NCI-H2107 (cell line): ENCODE measurements around the gene ABCC4.

Experiments
- DNase-seq: peaks from one replicate; lab custom pipeline; 2025; lab: John Stamatoyannopoulos, UW

Gene ABCC4, protein sequence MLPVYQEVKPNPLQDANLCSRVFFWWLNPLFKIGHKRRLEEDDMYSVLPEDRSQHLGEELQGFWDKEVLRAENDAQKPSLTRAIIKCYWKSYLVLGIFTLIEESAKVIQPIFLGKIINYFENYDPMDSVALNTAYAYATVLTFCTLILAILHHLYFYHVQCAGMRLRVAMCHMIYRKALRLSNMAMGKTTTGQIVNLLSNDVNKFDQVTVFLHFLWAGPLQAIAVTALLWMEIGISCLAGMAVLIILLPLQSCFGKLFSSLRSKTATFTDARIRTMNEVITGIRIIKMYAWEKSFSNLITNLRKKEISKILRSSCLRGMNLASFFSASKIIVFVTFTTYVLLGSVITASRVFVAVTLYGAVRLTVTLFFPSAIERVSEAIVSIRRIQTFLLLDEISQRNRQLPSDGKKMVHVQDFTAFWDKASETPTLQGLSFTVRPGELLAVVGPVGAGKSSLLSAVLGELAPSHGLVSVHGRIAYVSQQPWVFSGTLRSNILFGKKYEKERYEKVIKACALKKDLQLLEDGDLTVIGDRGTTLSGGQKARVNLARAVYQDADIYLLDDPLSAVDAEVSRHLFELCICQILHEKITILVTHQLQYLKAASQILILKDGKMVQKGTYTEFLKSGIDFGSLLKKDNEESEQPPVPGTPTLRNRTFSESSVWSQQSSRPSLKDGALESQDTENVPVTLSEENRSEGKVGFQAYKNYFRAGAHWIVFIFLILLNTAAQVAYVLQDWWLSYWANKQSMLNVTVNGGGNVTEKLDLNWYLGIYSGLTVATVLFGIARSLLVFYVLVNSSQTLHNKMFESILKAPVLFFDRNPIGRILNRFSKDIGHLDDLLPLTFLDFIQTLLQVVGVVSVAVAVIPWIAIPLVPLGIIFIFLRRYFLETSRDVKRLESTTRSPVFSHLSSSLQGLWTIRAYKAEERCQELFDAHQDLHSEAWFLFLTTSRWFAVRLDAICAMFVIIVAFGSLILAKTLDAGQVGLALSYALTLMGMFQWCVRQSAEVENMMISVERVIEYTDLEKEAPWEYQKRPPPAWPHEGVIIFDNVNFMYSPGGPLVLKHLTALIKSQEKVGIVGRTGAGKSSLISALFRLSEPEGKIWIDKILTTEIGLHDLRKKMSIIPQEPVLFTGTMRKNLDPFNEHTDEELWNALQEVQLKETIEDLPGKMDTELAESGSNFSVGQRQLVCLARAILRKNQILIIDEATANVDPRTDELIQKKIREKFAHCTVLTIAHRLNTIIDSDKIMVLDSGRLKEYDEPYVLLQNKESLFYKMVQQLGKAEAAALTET (N-terminal part only)

DNA sequence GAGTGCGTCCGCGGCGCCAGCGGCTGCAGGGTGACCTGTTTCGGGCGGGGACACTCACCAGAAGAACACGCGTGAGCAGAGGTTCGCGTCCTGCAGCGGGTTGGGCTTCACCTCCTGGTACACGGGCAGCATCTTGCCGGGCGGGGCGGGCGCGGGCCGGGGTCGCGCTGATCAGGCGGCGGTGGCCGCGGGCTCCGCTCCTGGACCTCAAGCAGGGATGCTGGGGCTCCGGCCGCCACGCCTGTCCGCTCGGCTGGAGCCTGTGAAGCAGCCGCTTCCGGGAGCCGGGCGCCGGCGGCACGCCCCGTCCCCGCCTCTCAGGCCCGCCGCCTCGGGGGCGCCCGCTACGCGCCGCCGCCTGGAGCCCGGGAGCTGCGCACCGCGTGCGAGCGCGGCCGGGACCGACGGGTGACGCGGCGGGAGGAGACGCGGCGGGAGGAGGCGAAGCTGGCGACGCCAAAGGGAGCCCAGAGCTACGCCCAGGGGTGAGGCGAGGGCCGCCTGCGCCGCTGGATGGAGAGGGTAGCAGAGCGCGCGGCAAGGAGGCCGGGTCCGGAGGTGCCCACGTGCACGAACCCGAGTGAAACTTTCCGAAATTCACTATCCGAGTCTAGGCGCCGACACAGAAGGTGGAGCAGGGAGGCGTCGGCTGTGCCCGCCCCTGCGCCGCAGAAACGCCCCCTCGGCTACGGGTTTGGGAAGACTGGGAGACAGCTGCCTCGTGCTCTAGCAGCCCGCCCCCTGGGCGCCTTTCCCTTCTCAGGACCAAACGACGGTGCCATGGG is at the start of gene ABCC4:
TSS of gene ABCC4 (minus strand) at position 269 of the 785 bp plus-strand sequence. CDS start at position 132, 137 bp downstream.
- no peak for DNase-seq

DNA sequence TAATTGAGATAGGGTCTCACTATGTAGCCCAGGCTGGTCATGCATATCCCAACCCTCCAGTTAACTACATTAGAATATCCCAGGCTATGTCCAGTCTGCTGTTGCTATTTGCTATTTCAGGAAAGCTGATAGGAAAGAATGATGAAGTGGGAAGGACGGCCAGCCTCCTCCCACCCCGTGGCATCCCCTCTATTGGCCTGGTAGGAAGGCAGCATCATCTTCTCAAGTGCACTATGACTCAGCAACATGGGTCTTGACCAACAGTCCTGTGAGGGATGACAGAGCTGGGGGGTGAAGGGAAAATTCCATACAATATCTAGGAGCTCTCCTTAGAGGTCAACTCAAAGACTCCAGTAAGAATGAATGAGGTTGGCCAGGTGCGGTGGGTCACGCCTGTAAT is 48.0 kb upstream of the ABCC4 start:
- DNase-seq, result no peak

DNA sequence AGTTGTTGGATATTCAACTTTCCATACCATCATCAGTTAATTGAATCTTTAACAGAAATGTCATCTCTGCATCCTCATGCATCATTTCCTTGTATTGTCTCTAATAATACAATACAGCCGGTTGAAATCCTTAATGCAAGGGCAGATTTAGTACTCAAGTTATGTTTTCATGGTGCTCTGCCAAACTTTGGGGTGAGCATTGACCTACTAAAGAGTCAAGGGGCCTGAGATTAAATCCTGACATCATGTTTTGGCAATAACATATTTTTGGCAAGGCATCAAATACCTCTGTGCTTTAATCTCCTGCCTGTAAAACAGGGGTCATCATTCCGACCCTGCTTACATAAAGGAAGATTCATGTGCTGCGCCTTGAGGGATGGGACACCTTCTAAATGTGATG is 42.7 kb upstream of the ABCC4 start:
- no peak for DNase-seq

DNA sequence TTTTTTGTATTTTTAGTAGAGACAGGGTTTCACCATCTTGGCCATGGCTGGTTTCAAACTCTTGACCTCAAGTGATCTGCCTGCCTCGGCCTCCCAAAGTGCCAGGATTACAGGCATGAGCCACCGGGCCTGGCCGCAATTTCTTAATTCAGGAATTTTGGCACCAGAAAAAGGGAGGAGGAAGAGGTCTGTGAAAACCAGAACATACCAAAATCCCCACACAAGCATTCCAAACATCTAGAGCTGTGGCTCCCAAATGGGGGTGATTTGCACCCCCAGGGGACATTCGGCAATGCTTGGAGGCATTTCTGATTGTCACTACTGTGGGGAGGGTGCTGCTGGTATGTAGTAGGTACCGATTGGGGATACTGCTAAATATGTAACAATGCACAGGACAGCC is 40.2 kb upstream of the ABCC4 start:
- no peak for DNase-seq

DNA sequence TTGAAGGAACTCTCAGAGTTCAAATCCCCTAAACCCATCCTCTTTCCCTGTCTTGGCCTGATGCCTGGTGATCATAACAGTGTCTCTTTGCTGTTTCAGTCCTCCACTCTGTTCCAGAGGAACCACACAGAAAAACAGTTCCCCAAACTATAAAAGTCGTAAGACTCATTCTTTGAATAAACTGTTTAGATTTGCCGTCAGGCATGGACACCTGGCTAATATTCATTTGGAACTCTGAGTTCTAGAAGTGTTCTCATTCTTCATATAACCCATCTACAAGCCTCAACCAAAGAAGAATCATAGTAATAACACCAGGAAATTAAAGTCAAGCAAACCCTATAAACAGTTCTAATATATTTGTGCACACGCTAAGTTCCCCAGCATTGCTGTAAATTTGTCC is 37.7 kb upstream of the ABCC4 start:
- no peak for DNase-seq

DNA sequence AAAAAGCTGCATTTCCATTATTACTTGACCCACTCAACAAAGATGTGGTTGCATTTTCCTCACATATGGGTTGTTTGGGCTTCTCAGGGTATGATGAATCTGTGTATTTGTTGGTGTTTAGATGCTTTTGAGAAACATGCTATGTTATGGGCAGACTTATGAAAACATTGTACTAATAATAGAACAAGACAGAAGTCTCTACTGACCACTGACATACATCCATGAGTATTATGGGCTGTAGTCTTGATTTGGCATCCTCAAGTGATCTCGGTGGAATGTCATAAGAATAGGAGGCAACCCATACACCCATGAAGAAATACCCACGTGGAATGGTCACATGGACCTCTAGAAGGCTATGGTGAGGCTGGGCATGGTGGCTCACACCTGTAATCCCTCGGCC is 36.3 kb upstream of the ABCC4 start:
- DNase-seq, result no peak

DNA sequence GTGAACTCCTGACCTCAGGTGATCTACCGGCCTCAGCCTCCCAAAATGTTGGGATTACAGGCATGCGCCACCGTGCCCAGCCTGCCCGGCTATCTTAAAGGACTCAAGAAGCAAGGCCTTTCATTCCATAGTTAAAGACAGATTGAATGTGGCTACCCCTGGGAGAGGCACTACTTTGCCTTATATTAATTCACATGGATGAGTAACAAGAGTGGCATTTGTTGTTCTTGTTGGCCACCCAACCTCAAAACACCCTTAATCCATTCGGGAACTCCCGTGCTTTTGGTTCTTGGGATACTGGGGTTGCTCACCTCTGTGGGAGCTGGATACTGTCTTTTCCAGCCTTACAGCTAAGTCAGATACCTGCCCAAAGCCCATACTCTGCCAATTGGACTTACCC is 34.4 kb upstream of the ABCC4 start:
- DNase-seq, result no peak

DNA sequence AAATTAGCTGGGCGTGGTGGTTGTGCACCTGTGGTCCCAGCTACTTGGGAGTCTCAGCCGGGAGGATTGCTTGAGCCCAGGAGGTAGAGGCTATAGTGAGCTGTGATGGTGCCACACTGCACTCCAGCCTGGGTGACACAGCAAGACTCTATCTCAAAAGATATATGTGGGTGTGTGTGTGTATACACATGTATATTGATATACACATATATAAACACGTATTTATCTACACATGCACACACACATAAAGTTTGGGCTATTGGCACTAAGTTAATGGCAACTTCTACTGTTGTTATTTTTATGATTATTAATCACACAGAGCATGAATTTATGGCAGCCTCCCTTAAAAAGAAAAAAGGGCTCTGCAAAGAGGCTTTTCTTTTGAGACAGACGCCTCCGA is 27.1 kb upstream of the ABCC4 start:
- no peak for DNase-seq

DNA sequence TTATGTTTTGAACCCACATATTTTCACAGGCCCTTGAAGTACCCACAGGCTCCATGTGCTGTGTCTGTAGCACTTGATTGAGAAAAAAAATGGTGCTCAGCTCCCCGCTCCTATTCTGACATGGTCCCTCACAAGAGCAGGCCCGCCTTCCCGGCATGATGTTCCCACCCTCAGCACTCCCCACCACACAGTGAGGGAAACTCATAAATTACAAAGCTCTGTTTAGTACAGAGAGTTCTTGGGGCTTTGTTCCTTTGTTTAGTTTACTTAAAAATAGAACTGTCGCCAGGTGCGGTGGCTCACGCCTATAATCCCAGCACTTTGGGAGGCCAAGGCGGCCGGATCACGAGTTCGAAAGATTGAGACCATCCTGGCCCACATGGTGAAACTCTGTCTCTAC is 25.9 kb upstream of the ABCC4 start:
- no peak for DNase-seq

DNA sequence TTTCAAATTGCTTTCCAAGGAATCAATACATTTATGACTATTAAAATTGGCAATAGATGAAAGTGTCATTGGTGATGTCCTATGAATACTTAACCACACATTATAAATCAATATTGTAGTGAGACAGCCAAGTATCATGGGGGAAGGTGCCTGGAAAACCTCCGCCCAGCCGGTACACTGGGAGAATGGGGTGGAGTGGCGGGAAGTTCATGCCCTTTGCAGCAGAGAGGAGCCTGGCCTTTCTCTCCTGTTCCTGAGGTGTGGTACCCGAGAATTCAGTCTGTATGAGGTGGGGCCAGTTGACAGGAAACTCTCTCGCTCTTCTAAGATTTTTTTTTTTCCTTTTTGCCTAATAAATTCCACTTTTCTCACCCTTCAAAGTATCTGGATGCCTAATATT is 25.4 kb upstream of the ABCC4 start:
- no peak for DNase-seq

DNA sequence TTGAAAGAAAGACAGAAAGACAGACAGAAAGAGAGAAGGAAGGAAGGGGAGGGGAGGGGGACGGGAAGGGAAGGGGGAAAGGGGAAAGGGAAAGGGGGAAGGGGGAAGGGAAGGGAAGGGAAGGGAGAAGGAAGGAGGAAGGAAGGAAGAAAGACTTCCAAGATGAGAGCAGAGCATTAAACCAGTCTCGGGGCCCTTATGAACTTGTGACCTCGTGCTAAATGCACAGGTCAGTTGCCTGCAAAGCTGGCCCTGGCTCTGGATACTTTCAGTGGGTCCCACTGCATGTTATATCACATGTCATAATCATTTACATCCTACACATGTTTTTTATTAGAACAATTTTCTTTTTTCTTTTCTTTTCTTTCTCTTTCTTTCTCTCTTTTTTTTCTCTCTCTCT is 24.2 kb upstream of the ABCC4 start:
- DNase-seq, result no peak

DNA sequence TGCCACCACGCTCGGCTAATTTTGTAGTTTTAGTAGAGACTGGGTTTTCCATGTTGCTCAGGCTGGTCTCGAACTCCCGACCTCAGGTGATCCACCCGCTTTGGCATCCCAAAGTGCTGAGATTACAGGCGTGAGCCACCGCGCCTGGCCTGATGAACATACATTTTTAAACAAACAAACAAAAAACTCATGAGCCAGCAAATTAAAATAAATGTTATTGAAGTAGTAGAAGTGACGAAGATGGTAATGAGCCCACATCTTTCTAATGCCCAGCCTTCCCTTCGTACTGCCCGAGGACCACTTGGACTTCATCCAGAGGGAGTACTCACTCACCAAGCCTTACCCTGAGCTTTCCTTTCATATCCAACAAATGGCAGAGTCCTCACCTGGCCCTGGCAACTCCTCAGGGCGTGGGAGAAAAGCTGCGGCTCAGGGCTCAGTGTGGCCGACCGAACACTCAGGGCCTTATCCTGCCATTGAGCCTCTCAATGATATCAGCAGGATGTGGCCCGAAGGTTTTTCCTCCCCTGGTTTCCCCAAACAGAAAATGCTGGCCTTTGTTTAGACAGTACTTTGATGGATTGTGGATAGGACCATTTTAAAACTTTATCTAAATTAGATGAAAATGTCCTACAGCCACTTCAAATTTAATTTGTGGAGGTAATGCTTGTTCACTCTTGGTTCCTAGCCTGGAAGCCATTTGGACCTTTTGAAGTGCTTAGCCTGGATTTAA is 22.8 kb upstream of the ABCC4 start:
- DNase-seq, result no peak

DNA sequence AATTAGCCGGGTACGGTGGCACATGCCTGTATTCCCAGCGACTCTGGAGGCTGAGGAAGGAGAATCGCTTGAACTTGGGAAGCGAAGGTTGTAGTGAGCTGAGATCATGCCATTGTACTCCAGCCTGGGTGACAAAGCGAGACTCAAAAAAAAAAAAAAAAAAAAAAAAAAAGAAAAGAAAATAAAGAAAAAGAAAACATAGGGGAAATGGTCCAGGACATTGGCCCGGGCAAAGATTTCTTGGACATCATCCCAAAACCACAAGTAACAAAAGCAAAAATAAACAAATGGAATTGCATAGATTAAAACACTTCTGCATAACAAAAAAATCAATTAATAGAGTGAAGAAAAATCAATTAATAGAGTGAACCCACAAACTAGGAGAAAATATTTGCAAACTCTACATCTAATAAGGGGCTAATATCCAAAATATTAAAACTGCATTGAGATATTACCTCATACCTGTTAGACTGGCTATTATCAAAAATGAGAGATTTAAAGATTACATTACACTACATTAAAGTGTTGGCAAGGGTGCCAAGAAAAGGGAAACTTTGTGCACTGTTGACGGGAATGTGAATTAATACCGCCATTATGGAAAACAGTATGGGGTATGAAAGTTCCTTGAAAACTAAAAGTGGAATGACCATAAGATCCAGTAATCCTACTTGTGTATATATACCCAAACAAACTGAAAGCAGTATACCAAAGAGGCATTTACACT is 18.5 kb upstream of the ABCC4 start:
- DNase-seq, result no peak

DNA sequence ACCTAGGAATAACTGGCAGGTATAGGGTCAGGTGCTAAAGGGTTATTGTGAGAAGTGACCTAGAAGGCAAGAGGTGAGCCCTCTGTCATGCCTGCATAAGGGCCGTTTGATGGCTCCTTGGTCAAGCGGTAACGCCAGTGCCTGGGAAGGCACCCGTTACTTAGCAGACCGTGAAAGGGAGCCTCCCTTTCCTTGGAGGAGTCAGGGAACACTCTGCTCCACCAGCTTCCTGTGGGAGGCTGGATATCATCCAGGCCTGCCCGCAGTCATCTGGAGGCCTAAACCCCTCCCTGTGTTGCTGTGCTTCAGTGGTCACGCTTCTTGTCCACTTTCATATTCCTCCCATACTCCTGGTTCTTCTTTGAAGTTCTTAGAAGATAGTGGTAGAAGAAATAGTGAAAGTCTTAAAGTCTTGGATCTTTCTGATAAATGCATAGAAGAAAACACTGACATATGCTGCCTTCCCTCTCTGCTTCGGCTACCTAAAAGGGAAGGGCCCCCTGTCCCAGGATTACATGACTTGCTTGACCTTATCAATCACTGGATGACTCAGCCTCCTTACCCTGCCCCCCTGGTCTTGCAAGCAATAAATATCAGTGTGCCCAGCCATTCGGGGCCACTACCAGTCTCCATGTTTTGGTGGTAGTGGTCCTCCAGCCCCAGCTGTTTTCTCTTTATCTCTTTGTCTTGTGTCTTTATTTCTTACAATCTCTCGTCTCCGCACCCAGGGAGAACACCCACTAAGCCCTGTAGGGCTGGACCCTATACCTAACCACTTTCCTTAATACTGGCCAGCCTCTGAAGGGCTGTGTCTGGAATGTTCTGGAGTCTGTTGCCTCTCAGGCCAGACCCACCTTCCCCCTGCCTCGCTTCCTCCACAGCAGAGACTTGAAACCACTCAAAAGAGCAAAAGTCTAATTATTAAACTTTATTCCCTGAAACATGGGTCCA is 16.1 kb upstream of the ABCC4 start:
- DNase-seq, result no peak

DNA sequence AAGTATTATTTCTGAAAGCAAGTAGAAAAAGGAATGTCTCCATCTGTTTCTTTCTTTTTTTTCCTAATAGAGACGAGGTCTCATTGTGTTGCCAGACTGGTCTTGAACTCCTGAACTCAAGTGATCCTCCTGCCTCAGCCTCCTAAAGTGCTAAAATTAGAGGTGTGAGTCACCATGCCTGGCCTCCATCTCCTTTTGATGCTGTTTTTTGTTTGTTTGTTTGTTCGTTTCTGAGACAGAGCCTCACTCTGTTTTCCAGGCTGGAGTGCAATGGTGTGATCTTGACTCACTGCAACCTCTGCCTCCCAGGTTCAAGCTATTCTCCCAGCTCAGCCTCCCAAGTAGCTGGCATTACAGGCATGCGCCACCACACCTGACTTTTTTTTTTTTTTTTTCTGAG is 14.5 kb upstream of the ABCC4 start:
- no peak for DNase-seq

DNA sequence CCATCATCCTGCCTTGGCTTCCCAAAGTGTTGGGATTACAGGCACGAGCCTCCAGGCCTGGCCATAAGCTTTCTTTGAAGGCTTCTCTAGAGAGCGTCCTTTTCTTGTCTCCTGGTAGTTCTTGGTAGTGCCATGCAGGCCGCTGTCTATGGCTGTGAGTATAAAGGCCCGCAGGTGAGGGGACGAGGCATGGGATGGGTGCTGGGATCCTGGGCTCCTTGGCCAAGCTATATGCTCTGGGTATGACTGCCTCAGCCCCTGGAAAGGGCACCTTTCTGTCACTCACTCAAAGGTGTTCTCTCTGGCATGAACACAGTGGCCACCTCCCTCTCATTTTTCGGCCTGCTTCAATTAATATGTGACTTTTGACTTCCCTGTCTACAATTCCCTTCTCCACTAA is 6.3 kb upstream of the ABCC4 start:
- no peak for DNase-seq

DNA sequence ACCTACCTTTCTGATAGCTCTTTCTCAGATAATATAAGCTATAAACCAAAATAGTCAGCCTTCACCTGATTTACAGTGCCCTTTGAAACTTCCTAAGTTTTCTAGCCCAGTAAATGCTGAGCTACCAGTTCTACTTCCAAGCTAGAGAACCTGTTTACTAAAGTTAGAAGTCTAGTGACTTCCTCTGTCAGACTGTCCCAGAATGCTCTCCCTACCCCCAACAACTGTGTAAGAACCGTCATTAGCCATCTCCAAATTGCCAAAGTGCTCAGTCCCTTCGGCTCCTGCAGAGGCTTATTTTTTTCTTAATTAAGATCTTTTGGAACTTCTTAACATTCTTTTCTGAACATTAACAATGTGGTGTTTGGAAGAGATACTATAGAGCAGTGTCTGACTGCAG is 3.2 kb upstream of the ABCC4 start:
- no peak for DNase-seq

DNA sequence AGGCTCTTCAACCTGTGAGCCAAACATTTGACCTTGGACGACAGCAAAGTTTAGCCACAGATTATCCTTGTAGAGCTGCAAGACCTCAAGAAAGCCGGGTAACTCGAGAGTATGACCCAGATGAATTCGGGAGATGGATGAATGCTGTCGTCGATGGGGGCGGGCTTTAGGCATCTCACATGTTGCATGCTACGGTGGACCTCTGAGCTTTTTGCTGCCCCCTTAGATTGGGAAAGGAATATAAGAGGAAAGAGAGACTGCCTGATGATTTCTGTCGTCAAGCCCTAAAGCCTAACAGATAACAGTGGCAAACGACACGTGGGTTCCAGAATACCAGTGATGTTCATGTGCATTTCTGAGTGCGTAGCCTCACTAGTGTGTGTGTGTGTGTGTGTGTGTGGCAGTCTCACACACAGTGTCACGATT is 730 bp upstream of the ABCC4 start:
- no peak for DNase-seq

DNA sequence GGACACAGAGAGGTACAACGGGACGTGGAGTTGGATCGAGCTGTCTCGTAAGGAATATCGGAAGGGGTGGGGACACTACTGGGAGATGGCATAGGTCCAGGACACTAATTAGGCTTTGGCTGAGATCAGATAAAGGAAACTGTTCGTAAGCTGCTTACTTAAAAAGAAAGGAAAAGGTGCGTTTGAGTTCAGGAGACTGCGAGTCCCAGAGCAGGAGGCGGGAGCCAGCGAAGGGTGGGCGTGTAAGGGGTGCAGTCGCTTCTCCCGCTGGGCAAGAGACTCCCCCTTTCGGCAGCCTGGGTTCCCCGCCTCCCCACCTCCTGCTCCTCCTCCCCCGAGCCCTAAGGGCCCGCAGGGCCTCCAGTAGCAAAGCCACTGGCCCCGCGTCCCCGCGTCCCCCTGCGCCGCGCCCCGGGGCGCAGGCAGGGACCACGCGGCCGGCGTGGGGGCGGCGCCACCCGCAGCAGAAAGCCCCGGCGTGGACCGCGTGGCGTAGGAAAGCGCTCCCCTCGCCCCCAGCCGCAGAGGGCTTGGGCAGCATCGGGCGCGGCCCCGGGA is 547 bp downstream of the ABCC4 start:
- no peak for DNase-seq
